Neutrophil (primary cell): Measurements from ENCODE around the gene CCDC142.
"Not testable (repeated sequence)": the region's sequence is repeated elsewhere in the genome, so short reads cannot be mapped to it uniquely, and the experiment has no call there.

Source experiments
- H3K27ac ChIP-seq: fragments of 200-600 bp; sonication (generic); 2 replicates; pipeline ENCODE4 v1.5.1; 2016; ENCODE audit warnings: mild to moderate bottlenecking, moderate library complexity
- H3K27me3 ChIP-seq: fragments of 200-600 bp; sonication (generic); 2 replicates; pipeline ENCODE4 v1.6.0; 2016; ENCODE audit warnings: mild to moderate bottlenecking
- H3K36me3 ChIP-seq: fragments of 200-600 bp; sonication (generic); 2 replicates; pipeline ENCODE4 v1.5.1; 2017
- H3K4me1 ChIP-seq, 2 experiments: fragments of 200-600 bp in 1 of 2; sonication (generic) in 1 of 2; 1 replicate in 1 of 2; 2 replicates in 1 of 2; pipeline versions ENCODE4 v1.5.1 to v1.6.1; 2013 to 2016; ENCODE audit warnings: low read depth in 1 of 2, low read length in 1 of 2, mild to moderate bottlenecking in 1 of 2, moderate library complexity in 1 of 2; ENCODE audit not compliant: control insufficient read depth in 1 of 2, insufficient read depth in 1 of 2
- H3K4me3 ChIP-seq, 2 experiments: fragments of 200-600 bp in 1 of 2; sonication (generic) in 1 of 2; 1 replicate in 1 of 2; 2 replicates in 1 of 2; pipeline ENCODE4 v1.5.1; 2013 to 2016; ENCODE audit warnings: low read depth in 1 of 2, low read length in 1 of 2, mild to moderate bottlenecking in 1 of 2, moderate library complexity in 1 of 2
- H3K9me3 ChIP-seq: fragments of 200-600 bp; sonication (generic); 2 replicates; pipeline ENCODE4 v1.5.1; 2016
- TF ChIP-seq, protein P1 (sequence below): fragments of 200-600 bp; sonication (generic); IDR thresholded peaks from 2 replicates; pipeline ENCODE4 v1.5.1; 2016; ENCODE audit warnings: antibody characterized with exemption

Gene CCDC142

DNA sequence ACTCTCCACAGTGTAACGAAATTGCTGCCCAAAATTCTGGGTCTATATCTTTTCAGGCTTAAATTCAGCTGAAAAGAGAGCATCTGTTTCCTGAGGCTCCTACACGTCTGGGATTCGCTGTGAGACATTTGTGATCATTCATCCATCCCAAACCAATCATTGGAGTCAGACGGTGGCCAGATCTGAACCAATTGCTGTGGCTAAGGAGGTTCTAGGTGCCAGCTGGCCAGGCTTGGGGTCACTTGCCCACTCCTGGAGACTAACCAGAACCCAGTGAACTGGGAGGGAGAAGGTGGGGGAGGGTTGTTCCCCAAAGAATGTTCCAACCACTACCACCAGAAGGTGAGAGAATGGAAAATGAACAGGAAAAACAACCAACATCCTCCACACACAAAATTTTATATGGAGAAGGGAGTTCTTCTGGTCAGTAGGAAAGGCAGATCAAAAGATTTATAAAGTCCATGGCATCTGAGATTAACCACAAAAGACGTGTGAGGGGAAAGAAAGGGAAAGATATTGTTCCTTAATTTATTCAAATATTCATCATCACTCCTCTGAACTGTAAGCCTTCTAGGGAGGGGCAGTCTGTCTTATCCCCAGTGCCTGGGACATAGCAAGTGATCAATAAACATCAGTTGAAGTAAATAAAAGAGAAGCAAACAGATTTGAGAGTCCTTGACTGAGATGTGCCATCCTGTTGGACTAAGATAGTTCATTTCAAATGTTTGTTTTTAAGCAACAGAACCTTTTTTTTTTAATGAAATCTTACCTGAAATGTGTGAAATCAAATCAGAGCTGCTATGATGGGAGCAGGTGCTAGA, 38.1 kb downstream of the CCDC142 start:
- Histone ChIP-seq H3K36me3 (no peaks in the 10 kb centered on the region), H3K4me3 (no peak overlapping the region)

DNA sequence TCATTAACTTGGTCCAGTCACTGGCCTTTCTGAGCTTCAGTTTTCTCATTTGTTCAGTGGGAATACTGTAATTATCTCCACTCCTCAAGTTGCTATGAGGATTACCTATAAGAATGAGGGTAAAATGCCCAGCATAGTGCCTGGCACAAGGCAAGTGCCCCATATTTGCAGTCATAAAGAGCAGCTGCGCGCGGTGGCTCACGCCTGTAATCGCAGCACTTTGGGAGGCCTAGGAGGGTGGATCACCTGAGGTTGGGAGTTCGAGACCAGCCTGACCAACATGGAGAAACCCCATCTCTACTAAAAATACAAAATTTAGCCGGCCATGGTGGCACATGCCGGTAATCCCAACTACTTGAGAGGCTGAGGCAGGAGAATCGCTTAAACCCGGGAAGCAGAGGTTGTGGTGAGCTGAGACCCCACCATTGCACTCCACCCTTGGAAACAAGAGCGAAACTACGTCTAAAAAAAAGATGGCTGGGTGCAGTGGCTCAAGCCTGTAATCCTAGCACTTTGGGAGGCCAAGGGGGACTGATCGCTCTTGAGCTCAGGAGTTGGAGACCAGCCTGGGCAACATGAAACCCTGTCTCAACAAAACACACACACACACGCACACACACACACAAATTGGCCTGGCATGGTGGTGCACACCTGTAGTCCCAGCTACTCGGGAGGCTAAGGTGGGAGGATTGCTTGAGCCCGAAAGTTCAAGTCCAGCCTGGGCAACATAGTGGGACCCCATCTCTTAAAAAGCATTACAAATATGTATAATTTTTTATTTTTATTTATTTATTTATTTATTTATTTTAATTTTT, 40.1 kb downstream of the CCDC142 start:
- not testable (repeated sequence) for H3K9me3 ChIP-seq, H3K4me3 ChIP-seq, H3K36me3 ChIP-seq, H3K27ac ChIP-seq
- H3K27me3 ChIP-seq: peaks cover 100% of the 10 kb centered on the region
- H3K4me1 ChIP-seq: peaks cover 14 to 19% of the 10 kb centered on the region in 2 experiments

More for the DNA sequence above, 38.1 kb downstream of the CCDC142 start:
- peaks cover 14 to 19% of the 10 kb centered on the region in 2 experiments for H3K4me1 ChIP-seq
- peaks cover 84% of the 10 kb centered on the region for H3K27me3 ChIP-seq
- TF ChIP-seq, protein P1, sequence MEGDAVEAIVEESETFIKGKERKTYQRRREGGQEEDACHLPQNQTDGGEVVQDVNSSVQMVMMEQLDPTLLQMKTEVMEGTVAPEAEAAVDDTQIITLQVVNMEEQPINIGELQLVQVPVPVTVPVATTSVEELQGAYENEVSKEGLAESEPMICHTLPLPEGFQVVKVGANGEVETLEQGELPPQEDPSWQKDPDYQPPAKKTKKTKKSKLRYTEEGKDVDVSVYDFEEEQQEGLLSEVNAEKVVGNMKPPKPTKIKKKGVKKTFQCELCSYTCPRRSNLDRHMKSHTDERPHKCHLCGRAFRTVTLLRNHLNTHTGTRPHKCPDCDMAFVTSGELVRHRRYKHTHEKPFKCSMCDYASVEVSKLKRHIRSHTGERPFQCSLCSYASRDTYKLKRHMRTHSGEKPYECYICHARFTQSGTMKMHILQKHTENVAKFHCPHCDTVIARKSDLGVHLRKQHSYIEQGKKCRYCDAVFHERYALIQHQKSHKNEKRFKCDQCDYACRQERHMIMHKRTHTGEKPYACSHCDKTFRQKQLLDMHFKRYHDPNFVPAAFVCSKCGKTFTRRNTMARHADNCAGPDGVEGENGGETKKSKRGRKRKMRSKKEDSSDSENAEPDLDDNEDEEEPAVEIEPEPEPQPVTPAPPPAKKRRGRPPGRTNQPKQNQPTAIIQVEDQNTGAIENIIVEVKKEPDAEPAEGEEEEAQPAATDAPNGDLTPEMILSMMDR: no peak
- no peaks in the 10 kb centered on the region for H3K9me3 ChIP-seq
- no peak overlapping the region for H3K27ac ChIP-seq

DNA sequence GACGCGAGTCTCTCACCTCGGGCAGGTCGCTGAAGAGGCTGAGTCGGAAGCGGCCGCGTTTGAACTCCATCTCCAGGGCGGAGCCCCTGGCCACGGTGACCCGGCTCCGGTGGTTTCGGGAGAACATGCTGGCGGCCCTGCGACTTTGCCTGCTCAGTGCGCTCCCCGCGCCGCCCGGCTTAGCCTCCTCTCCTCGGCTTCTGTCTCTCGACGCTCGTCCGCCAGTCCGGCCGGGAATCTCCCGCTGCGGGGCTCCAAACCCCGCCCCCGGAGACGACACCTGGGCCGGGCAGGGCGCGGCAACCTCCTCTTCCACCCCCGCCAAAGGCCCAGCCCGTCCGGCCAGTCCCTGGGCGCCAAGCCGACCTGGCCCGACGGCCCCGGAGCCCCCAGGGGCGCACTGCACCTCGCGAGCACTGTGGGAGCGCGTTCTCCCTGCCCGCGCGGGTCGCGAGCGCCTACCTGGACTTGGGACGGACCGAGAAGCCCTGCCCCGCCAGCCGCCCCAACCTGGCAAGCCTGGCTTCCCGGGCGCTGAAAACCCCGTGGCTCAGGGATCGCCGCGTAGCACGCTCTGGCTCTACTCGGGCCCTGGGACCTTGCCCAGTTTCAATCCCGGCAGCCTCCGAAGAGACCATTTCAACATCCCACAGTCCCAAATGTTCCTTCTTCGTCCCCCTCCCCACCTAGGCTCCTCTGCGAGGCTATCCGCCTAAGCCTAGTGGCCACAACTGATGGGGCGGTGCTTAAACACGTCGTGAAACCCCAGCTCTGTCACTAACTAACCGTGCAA, 40.9 kb downstream of the CCDC142 start, which contains the start of gene RTKN:
Gene RTKN (minus strand): TSS at position 248 of the 793 bp plus-strand sequence. CDS start 121 bp downstream, at position 127.
- H3K4me3 ChIP-seq: peak within 1 kb of the TSS in 1 of 2 experiments; percentile 42
- peaks cover 98% of the 10 kb centered on the region for H3K27me3 ChIP-seq
- H3K4me1 ChIP-seq: peaks cover 14 to 19% of the 10 kb centered on the region in 2 experiments
- no peaks in the 10 kb centered on the region for H3K9me3 ChIP-seq
- no peaks in the 10 kb centered on the region for H3K36me3 ChIP-seq
- TF ChIP-seq, protein P1: no peak
- no peak within 1 kb of the TSS for H3K27ac ChIP-seq

DNA sequence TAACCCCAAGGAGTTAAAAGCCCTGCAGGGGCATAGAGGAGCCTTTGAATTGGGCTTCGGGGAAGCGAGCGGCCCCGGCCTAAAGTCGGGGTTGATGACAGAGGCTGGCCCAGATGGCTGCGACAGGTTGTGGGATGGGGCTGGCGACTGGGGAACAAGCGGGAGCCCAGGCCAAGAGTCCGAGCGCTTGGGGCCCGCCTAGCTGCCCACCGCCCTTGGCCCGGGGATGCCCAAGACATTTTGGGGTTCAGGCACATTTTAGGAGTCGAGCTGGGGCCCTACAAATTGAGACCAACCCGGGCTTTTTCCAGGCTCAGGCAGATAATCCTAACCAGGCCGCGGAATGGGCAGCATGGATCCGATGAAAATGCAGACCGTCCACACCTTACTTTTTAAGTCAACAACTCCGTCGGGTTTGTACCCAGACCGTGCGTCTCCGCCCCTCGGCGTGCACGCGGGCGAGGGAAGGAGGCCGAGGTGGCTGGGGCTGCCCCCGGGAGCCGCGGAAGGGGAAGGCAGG, 41.6 kb downstream of the CCDC142 start:
- Histone ChIP-seq H3K9me3 (no peaks in the 10 kb centered on the region), H3K27me3 (peaks cover 91% of the 10 kb centered on the region), H3K4me3 (peak overlapping the region in 1 of 2 experiments; percentile 42), H3K27ac (no peak overlapping the region), H3K4me1 (peaks cover 14 to 19% of the 10 kb centered on the region in 2 experiments), H3K36me3 (no peaks in the 10 kb centered on the region)
- TF ChIP-seq, protein P1: no peak

DNA sequence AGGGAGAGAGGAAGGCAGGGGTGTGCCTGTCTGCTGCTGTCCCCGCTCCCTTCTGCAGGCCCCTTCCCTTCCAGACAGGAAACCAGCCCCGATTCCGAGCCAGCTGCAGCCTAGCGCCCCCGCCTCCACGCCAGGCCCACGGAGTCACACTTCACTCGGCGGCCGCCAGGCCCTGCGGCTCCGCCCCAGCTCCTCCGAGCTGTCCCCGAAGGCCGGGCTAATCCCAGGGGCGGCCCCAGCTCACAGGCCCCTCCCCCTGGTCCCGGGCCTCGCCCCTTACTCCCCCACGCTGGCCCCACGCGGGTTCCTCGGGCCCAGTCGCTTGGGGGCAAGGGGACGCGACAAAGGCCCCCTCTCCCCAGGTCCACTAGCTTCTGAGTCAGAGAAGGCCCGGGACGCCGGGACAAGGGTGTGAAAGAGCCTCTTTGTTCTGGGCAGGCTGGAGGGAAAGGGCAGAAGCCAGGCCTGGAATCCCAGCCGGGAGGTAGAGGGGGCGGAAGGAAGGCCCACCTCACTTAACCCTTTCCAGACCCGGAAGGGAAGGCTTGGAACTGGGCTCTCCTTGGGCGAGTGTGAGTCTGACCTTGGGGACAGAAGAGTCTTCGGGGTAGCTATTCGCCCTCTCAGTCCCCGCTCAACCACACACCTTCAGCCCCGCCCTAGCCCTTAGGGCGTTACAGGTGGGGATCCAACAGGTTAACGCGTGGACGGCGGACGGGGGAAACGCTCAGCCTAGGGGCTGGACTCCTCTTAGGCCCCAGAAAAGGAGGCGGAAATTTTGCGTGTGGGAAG, 42.2 kb downstream of the CCDC142 start:
- H3K4me3 ChIP-seq: peak overlapping the region in 1 of 2 experiments; percentile 20
- H3K9me3 ChIP-seq: no peaks in the 10 kb centered on the region
- TF ChIP-seq, protein P1: no peak
- peaks cover 14 to 19% of the 10 kb centered on the region in 2 experiments for H3K4me1 ChIP-seq
- no peaks in the 10 kb centered on the region for H3K36me3 ChIP-seq
- H3K27ac ChIP-seq: no peak overlapping the region
- H3K27me3 ChIP-seq: peaks cover 85% of the 10 kb centered on the region
